ENCODE data around the gene NR0B2. TPM values are rescaled to one million over a fixed set of nuclear protein-coding genes. Genes with fewer than 3 reads are reported as not detected.

NR0B2 gene
- total RNA-seq, 1 experiment from 2014 or later, result not detected

DNA sequence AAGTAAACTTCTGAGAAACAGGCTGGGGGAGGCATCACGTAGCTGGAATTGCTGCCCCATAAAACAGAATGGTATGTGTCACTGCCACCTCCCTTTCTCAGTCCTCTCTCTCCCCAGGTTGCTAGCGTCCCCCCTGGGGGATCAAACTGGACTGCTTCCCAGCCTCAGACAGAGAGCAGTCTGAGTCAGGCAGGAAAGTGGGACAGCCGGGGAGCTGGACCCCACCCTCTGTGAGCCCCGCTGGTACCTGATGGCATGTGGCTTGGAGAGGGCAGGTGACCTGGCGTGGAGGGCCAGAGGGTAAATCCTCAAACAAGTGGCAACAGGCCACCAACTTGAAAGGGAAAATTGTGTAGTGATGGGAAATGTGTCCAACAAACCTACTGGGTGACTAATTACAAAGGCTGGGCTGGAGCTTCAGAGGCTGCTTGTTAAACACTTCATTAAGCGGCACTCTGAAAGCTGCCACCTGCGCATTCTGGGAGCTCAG lies 51.8 kb downstream of the NR0B2 start:
- TF ChIP-seq POLR2AphosphoS5 (IDR thresholded peaks at IDR 0.05; ENCODE audit: low read depth, low read length) (peak; percentile 46), TCF7L2 (IDR thresholded peaks at IDR 0.05; ENCODE audit: borderline replicate concordance, extremely low read depth, insufficient read depth, insufficient read length) (peak; percentile 28)
- TF ChIP-seq, protein P1, sequence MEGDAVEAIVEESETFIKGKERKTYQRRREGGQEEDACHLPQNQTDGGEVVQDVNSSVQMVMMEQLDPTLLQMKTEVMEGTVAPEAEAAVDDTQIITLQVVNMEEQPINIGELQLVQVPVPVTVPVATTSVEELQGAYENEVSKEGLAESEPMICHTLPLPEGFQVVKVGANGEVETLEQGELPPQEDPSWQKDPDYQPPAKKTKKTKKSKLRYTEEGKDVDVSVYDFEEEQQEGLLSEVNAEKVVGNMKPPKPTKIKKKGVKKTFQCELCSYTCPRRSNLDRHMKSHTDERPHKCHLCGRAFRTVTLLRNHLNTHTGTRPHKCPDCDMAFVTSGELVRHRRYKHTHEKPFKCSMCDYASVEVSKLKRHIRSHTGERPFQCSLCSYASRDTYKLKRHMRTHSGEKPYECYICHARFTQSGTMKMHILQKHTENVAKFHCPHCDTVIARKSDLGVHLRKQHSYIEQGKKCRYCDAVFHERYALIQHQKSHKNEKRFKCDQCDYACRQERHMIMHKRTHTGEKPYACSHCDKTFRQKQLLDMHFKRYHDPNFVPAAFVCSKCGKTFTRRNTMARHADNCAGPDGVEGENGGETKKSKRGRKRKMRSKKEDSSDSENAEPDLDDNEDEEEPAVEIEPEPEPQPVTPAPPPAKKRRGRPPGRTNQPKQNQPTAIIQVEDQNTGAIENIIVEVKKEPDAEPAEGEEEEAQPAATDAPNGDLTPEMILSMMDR (IDR thresholded peaks at IDR 0.05 in 2 of 3, conservative IDR thresholded peaks at IDR 0.05 in 1 of 3; ENCODE audit: borderline replicate concordance in 1 of 3, insufficient read depth in 1 of 3, low read depth in 2 of 3, low read length in 2 of 3), result no peak
- TF ChIP-seq, protein P2, sequence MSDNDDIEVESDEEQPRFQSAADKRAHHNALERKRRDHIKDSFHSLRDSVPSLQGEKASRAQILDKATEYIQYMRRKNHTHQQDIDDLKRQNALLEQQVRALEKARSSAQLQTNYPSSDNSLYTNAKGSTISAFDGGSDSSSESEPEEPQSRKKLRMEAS (IDR thresholded peaks at IDR 0.05), result no peak
- Histone ChIP-seq H3K27me3 (ENCODE audit: insufficient read depth, low read length) (no peaks in the 10 kb centered on the region), H3K27ac (ENCODE audit: low read depth, low read length) (peak overlapping the region; percentile 100), H3K36me3 (ENCODE audit: control insufficient read depth in 1 of 2, insufficient read depth in 2 of 2, low read length in 2 of 2) (0 out of 4 replicates have a peak, but pooled peaks cover 0 to 5% of the 10 kb centered on the region in 2 experiments), H3K9me2 (ENCODE audit: insufficient read depth) (no peaks in the 10 kb centered on the region), H3K79me2 (ENCODE audit: insufficient read depth, low read length) (peaks cover 20% of the 10 kb centered on the region), H3K4me1 (ENCODE audit: control insufficient read depth in 1 of 2, insufficient read depth in 2 of 2, low read length in 2 of 2) (peaks cover 31 to 70% of the 10 kb centered on the region in 2 experiments), H3K4me2 (ENCODE audit: low read length) (peak overlapping the region; percentile 100), H3K9me3 (ENCODE audit: control insufficient read depth in 1 of 2, insufficient read depth in 1 of 2, low read depth in 1 of 2, low read length in 2 of 2) (no peaks in the 10 kb centered on the region), H4K20me1 (ENCODE audit: insufficient read depth) (no peaks in the 10 kb centered on the region), H3K9ac (ENCODE audit: low read length) (peak overlapping the region; percentile 99), H2AFZ (ENCODE audit: low read depth, low read length, poor library complexity, severe bottlenecking) (no peak overlapping the region), H3K4me3 (replicated peaks in 1 of 2; ENCODE audit: low read depth in 1 of 2, low read length in 2 of 2) (peak overlapping the region; percentile 24 to 96; a peak in 3 of 4 replicates)
- no TSS peak for BruUV-seq (replicated peaks)
- CTCF ChIA-PET, result interaction anchor here (0.5 to 3.4 kb wide), 6 partner anchors 8 to 260 kb away, joined by 3 to 14 read pairs (median 6); no protein-coding TSS in a partner anchor
- ATAC-seq (peak; percentile 6), DNase-seq (ENCODE audit: low read depth, low spot score) (peak; percentile 65)
- RAD21 ChIA-PET (ENCODE audit: low non-redundant PET in 1 of 2, low total read pairs in 2 of 2, uncharacterized antibody in 2 of 2, unreplicated experiment in 2 of 2), result interaction anchor here (0.6 to 1.1 kb wide), 3 partner anchors 9 to 13 kb away, joined by 3 to 9 read pairs (median 5); no protein-coding TSS in a partner anchor
- intact Hi-C loops (cut with micrococcal nuclease), result loop anchor here (1.0 to 10.0 kb wide), 3 partner anchors 9 to 260 kb away; partner anchors contain the start of gene ARID1A
- POLR2A ChIA-PET, result interaction anchor here (0.6 to 1.4 kb wide), 4 partner anchors 9 to 136 kb away, joined by 3 to 4 read pairs (median 3); partner anchors contain the start of gene GPN2

Other genes with a start within 250 kb of the NR0B2 start
- 62.8 TPM for gene ARID1A, start 218.0 kb downstream of the NR0B2 start, total RNA-seq (2021; ENCODE audit: unreplicated experiment)
- gene PIGV, start 126.0 kb downstream of the NR0B2 start, total RNA-seq (2021; ENCODE audit: unreplicated experiment), result 13.2 TPM
- 24.4 TPM for gene ZDHHC18, start 87.3 kb downstream of the NR0B2 start, total RNA-seq (2021; ENCODE audit: unreplicated experiment)
- 245 TPM for gene SFN, start 50.8 kb downstream of the NR0B2 start, total RNA-seq (2021; ENCODE audit: unreplicated experiment)
- 37.2 TPM for gene GPN2, start 23.7 kb downstream of the NR0B2 start, total RNA-seq (2021; ENCODE audit: unreplicated experiment)
- gene GPATCH3, start 13.5 kb downstream of the NR0B2 start, total RNA-seq (2021; ENCODE audit: unreplicated experiment), result 14.8 TPM
- 119 TPM for gene NUDC, start 7.8 kb upstream of the NR0B2 start, total RNA-seq (2021; ENCODE audit: unreplicated experiment)
- 23.0 TPM for gene KDF1, start 46.5 kb upstream of the NR0B2 start, total RNA-seq (2021; ENCODE audit: unreplicated experiment)
- gene TRNP1, start 79.7 kb upstream of the NR0B2 start, total RNA-seq (2021; ENCODE audit: unreplicated experiment), result 76.9 TPM
- gene TENT5B, start 98.9 kb upstream of the NR0B2 start, total RNA-seq (2021; ENCODE audit: unreplicated experiment), result 5.7 TPM
- gene SLC9A1, start 241.2 kb upstream of the NR0B2 start, total RNA-seq (2021; ENCODE audit: unreplicated experiment), result 21.7 TPM